ENCODE data around the gene TXNDC16.

The TXNDC16 gene

DNA sequence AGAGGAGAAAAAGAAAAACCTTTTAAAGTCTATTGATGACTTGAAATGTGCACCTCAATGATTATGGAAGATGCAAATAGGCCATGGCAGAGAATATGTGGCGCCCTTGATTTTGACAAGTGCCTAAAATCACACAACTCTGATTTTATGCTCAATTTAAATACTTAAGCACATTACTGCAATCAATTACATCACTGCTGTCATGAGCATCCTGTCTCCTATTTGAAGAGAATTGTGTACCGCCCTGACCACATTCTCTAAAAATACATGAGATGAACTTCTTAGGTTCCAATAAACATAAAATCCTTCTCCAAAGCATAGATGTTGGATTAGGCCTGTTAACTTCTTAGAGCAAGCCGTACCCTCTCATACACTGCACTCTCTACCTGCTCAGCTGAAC lies 1.6 kb downstream of the TXNDC16 start:
- Histone ChIP-seq H3K36me3 (replicated peaks) (no peaks in the 10 kb centered on the region), H3K27ac (no peak overlapping the region), H3K27me3 (replicated peaks) (no peaks in the 10 kb centered on the region), H3K4me3 (ENCODE audit: low read depth, low read length) (no peak overlapping the region)
- TF ChIP-seq, protein P1, sequence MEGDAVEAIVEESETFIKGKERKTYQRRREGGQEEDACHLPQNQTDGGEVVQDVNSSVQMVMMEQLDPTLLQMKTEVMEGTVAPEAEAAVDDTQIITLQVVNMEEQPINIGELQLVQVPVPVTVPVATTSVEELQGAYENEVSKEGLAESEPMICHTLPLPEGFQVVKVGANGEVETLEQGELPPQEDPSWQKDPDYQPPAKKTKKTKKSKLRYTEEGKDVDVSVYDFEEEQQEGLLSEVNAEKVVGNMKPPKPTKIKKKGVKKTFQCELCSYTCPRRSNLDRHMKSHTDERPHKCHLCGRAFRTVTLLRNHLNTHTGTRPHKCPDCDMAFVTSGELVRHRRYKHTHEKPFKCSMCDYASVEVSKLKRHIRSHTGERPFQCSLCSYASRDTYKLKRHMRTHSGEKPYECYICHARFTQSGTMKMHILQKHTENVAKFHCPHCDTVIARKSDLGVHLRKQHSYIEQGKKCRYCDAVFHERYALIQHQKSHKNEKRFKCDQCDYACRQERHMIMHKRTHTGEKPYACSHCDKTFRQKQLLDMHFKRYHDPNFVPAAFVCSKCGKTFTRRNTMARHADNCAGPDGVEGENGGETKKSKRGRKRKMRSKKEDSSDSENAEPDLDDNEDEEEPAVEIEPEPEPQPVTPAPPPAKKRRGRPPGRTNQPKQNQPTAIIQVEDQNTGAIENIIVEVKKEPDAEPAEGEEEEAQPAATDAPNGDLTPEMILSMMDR (IDR thresholded peaks at IDR 0.05; ENCODE audit: low read depth, low read length, missing control alignments), result no peak
- no peak for DNase-seq
- in situ Hi-C loops (cut with HindIII; ENCODE audit: low pct_ligation_motif_present, low sequenced_read_pairs), result no loop called here

DNA sequence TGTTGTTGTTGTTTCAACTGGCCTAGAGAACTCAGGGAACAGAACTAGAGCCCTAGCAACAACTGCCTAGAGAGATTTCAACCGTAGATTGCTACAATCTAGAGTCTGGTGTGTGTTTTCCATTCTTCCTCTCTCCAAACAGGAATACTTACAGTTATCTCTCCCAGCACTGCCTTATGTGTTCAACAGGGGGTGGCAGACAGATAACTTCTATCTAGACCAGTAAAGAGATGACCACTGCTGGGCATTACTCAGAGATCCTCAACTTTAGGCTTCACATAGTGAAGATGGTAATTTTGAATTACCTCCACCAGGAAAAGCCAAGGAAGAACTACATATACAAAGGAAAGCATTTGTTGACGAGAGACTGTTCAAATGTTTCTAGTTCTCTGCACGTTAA lies 4.8 kb downstream of the TXNDC16 start:
- in situ Hi-C loops (cut with HindIII; ENCODE audit: low pct_ligation_motif_present, low sequenced_read_pairs), result no loop called here
- Histone ChIP-seq H3K27ac (no peak overlapping the region), H3K27me3 (replicated peaks) (no peaks in the 10 kb centered on the region), H3K4me3 (ENCODE audit: low read depth, low read length) (no peak overlapping the region), H3K36me3 (replicated peaks) (no peaks in the 10 kb centered on the region)
- no peak for DNase-seq
- TF ChIP-seq, protein P1 (IDR thresholded peaks at IDR 0.05; ENCODE audit: low read depth, low read length, missing control alignments), result no peak

DNA sequence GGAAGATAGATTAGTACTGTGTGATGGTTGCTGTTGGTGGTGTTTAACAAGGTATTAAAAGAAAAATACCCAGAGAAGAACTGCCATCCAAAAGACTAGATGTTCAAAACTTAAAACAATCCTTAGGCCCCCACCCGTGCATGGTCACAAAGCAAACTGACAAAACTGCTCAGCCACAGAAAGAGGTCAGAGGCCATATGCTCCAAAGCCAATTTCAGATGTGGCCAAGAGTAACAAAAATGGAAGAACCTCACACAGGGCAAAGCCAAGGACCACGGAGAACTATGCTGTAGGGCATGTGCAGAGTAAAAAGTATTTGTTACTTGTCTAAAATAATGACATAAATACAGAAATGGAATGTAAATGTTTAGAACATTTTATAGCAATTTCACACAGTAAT lies 5.3 kb downstream of the TXNDC16 start:
- Histone ChIP-seq H3K27me3 (replicated peaks) (no peaks in the 10 kb centered on the region), H3K4me3 (ENCODE audit: low read depth, low read length) (no peak overlapping the region), H3K36me3 (replicated peaks) (no peaks in the 10 kb centered on the region), H3K27ac (no peak overlapping the region)
- DNase-seq, result no peak
- TF ChIP-seq, protein P1 (IDR thresholded peaks at IDR 0.05; ENCODE audit: low read depth, low read length, missing control alignments), result no peak
- in situ Hi-C loops (cut with HindIII; ENCODE audit: low pct_ligation_motif_present, low sequenced_read_pairs), result no loop called here

DNA sequence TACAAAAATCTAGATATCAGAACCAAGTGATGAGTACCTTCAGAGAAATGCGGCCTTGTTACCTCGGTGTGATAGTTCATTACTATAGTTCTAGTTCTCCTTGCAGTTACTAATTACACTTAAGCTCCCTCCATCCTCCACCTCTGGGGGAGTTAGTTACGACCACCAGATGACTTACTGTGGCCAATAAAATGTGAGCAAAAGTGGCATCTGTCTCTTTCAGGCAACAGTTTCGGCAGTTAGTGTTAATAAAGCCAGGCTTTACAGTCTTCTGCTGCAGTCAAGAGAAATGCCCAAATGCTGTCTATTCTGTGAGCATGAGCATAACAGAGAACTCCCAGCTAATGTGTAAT lies 6.0 kb downstream of the TXNDC16 start:
- TF ChIP-seq, protein P1 (IDR thresholded peaks at IDR 0.05; ENCODE audit: low read depth, low read length, missing control alignments), result no peak
- in situ Hi-C loops (cut with HindIII; ENCODE audit: low pct_ligation_motif_present, low sequenced_read_pairs), result no loop called here
- H3K36me3 ChIP-seq (replicated peaks), result no peaks in the 10 kb centered on the region
- no peaks in the 10 kb centered on the region for H3K27me3 ChIP-seq (replicated peaks)
- DNase-seq, result no peak
- no peak overlapping the region for H3K27ac ChIP-seq
- H3K4me3 ChIP-seq (ENCODE audit: low read depth, low read length), result no peak overlapping the region

DNA sequence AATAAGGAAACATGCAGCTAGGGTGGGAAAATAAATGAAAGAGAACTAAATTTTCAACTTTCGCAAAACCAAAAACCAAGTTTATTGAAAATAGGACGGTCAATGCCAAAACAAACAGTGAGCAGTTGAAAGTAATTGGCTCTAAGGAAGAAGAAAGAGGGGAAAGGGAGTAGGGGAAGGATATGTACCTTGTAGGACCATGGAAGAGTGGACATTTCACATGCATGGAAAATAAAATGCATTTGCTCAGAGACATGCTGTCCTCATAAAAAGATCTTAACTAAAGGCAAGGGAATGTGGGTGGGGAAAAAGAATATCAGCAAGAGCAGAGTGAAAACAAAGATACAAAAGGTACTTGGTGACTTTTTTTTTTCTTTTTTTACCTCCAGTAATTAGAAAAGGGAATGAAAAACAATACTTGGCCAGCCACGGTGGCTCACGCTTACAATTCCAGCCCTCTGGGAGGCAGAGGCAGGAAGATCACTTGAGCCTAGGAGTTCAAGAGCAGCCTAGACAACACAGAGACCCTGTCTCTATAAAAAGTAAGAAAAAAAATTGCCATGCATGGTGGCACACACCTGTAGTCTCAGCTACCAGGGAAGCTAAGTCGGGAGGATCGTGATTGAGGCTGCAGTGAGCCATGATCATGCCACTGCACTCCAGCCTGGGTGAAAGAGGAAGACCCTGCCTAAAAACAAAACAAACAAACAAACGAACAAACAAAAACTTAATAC lies 6.6 kb downstream of the TXNDC16 start:
- TF ChIP-seq, protein P1 (IDR thresholded peaks at IDR 0.05; ENCODE audit: low read depth, low read length, missing control alignments), result no peak
- no peak overlapping the region for H3K4me3 ChIP-seq (ENCODE audit: low read depth, low read length)
- no peak for DNase-seq
- H3K27me3 ChIP-seq (replicated peaks), result no peaks in the 10 kb centered on the region
- H3K36me3 ChIP-seq (replicated peaks), result no peaks in the 10 kb centered on the region
- H3K27ac ChIP-seq, result no peak overlapping the region
- in situ Hi-C loops (cut with HindIII; ENCODE audit: low pct_ligation_motif_present, low sequenced_read_pairs), result no loop called here

DNA sequence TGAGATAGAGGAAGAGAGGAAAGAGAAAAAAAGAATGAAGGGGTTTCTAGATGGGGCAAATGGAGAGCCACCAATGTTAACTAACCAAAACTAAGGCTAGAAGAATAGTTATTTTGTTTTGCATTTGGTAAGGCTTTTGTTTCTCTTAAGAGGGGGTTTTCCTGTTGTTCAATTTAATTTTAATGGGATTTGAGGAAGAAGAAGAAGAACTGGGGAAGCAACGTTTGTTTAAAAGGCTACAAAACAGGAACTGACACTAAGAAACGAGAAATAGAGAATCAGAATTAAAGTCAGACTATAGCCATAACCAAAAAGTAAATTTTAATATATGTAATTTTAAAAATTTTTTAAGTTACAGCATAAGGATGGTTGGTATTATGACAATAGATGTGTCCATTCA lies 13.7 kb downstream of the TXNDC16 start:
- DNase-seq, result no peak
- in situ Hi-C loops (cut with HindIII; ENCODE audit: low pct_ligation_motif_present, low sequenced_read_pairs), result no loop called here
- H3K27me3 ChIP-seq (replicated peaks), result no peaks in the 10 kb centered on the region
- no peak overlapping the region for H3K27ac ChIP-seq
- TF ChIP-seq, protein P1 (IDR thresholded peaks at IDR 0.05; ENCODE audit: low read depth, low read length, missing control alignments), result no peak
- no peaks in the 10 kb centered on the region for H3K36me3 ChIP-seq (replicated peaks)
- no peak overlapping the region for H3K4me3 ChIP-seq (ENCODE audit: low read depth, low read length)
